ENCODE results near the gene RRP9.

RRP9 gene

DNA sequence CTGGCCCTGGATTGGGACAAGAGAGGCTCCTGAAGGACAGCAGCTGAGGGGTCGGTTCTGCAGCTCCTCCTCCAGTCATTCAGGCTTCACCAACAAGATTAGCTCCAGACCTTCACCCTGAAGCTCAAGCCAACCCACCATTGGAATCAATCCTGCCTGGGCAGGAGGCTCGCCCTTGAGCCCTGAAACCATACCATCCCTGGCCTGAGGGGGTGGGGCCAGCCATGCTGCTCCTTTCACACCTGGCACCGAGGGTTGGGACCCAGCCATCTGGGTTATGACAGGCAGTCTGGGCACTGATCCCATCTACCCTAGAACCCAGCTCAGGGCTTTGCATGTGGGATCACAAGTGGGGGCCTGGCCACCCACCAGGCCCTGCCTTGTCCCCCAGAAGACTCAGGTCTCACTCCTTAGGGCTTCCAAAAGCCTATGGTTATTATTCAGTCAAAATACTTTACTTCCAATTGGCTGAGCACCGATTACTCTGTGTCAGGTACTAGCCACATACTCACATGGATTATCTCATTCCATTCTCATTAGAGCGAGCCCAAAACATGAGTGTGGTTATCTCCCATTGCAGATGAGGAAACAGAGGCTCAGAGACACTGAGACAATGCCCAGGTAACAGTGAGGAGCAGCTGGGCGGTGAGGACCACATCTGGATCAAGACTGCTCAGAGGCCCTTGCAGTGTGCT lies 29.0 kb upstream of the RRP9 start:
- DNase-seq: no peak

DNA sequence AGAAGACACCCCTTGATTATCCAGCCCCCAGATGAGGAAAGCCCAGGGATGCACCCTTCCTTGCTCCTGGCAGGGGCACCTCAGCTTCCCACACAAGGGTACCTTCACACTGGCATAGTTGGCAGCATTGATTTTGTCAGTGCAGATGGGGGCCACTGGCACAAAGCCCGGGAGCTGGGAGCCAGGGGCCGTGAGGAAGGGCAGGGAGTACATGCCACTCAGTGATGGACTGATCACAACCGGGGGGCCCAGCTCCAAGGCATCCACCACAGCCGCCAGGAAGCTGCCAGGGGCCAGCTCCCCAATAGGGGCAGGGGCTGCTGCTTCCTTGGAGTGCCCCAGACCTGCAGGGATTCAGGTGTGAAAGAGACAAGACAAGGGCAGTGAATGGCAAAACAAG lies 28.1 kb upstream of the RRP9 start:
- DNase-seq: no peak

DNA sequence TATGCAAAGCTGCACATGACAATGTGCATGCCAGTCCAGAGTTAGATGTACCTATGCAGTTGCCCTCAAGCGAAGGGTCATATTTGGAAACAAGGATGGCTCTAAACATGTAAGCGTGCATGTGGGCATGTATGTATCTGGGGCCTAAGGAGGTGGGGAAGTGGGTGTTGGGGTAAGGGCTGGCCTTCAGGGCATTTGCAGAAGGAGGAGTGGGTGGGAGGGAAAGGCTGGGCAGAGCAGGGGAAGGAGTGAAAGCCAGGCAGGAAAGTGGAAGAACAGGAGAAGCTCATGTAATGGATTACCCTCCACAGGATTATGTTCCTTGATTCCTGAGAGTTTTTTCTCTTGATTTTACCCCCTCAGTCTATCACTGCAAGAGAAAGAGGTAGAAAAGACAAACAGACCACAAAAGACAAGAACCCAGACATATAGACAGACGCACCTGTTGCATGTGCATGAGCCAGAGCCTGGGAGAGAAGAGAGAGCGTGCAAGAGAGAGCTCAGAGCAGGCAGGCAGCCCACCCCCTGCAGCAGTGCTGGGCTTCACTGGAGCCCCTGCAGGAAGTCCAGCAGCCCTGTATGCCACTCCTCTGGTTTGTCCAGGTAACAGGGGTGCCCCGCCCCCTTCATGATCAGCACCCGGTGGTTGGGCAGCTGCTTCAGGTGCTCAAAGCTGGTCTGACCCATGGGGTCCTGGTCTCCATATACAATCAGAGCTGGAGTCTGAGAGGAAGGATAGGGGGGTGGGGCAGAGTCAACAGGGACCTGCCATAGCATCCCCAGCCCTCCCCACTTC lies 27.4 kb upstream of the RRP9 start:
- DNase-seq: no peak

DNA sequence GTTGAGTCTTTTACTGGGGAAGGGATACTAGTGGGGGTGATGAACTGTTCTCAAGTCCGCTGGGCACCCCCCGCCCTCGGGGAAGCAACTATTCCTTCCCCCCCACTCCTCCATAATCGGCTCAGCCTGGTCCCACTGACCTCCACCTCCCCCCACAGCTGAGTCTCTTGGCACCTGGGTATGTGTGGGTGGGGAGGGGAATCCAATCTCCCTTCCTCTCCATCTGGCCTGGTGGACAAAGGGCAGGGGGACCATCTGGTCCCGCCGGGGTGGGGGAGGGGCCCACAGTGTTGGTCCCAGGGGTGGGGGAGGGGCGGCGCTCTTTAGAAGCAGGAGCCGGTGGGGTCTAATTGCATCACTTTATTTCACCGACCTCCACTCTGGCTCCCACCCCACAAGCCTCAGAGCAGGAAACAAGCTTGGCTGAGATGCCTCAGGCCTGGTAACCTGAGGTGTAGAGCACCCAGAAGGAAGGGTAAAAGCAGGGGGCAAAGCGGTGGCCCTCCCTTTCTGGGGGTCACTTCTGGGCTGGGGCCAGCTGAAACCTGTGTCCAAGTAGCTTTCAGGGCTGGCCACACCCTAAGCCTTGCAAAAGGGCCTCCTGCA lies 26.6 kb upstream of the RRP9 start:
- DNase-seq: no peak

DNA sequence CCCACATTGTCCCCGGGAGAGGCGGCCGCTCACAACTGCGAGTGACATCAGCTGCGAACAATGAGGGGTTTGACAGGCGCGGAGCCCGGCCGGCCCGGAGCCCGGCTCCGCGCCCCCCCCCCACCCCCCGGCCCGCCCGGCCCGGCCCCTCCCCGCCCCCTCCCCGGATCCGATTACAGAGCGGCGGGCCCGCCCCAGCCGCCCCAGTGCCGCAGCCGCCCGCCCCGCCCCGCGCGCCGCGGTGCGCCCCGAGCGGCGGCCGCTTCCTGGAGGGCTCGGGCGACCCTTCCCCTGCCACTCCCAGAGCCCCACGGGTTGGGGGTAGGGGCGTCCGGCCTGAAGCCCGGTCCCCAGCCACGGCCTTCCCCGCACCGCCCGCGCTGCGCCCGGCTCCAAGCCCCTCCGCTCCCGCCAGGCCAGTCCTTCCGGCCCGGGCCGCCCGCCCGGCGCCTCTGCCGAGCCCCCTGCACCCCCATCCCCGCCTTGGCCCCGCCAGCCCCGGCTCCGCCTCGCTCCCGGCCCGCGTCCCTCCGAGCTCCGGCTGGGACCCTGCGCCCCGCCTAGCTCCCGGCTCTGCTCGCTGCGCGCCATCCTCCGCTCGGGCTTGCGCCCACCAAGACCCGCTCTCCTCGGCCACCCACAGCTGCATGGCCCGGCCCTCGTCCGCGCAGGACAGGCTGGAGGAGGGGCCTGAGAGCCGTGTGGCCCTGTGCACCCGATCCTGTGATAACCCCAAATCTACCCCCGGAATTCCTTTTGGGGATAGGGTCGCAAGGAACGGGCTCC lies 25.9 kb upstream of the RRP9 start, which contains the start of gene PCBP4:
TSS of gene PCBP4 (minus strand) at position 71 of the 786 bp plus-strand sequence. CDS start 6,214 bp downstream, outside the sequence.
- DNase-seq: peak in 2 of 4 experiments; percentile 17 to 40

DNA sequence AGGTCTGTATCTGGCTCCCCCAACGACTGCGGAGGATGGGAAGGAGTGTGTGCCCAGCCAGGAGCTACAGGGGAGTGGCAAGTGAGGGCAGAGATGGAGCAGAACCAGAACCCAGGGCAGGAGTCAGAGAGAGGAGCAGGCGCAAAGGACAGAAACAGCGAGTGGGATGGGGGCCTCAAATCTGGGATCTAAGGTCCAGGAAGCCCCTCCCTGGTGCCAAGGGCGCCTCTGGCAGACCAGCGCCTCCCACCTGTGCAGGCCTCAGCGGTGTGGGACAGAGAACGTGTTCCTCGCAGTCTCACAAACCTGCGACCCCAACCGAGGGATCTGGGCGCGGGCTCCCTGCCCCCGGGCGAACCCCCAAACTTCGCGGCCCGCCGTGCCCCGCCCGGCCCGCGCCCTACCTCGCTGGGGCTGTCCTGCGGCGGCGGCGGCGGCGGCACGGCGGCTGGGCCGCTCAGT lies 25.2 kb upstream of the RRP9 start:
- peak in 1 of 4 experiments; percentile 57 for DNase-seq

DNA sequence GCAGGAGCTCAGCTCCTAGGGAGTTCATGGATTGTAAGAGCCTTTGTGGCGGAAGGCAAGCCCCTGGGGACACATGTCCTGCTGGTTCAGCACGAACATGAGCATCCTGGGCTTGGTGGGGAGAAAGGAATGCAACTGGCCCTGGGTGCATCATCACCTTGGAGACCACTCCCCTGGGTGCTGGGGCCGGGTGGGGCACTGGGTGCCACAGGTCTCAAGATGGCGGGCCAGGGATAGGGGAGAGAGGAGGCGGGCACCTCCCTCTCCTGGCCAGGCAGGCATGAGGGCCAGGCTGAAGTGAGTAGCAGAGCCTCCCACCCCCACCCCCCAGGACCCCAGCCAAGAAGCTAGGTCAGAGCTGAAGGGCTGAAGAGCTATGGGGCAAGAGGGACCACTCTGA lies 24.8 kb upstream of the RRP9 start:
- DNase-seq: no peak

DNA sequence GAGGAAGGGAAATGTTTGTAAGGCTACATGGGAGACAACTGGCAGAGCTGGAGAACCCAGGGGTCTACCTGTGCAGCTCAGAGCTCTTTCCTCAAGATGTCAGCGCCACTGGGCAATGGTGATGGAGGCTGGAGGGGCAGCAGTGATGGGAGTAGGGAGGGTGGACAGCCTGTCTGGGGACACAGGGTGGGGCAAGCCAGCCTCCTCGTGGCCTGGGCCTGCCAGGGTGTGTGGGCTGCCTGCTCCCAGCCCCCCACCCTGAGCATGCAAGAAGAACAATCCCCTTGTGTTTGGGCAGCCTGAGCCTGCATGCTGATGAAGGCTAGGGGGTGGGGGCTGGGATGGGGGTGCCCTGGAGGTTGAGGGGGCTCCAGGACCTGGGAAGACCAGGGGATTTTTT lies 24.3 kb upstream of the RRP9 start:
- no peak for DNase-seq

DNA sequence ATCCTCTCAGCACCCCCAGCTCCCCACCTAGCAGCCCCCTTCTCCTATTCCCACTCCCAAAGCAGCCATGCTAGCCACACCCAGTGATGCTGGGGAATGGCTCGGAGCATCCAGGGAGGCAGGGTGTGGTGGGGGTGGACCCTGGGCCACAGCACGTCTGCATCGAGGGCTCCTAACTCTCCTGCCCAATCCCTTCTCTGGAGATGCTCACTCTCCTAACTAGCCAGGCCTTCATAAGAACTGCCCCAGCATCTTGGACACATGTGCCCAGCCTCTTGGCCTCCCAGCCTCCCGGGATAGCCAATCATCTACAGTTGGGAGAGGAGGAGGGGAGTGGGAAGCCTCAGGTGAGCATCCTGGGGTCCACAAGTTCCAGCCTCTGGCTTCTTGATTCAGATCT lies 22.8 kb upstream of the RRP9 start:
- DNase-seq: no peak

DNA sequence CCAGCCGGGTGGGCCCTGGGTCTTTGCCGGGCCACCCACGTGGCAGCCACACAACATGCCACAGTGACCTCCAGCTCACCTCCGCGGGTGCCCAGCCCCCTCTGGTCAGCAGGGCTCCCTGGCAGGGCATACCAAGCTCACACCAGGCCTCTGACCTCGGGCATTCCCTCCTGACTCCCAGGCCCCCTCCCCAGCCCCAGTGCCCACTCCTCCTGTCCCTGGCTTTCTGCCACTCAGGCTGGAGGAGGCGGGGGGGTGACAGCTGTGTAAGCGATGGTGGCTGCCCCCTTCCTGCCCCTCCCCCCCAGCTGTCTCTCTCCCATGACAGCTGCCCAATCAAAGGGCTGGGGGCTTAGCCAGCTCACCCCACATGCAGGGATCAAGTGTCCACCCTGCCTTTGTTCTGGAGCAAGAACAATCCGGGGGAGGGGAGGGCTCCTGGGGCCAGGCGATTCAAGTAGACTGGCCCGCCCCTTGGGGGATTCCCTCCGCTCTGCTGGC lies 22.3 kb upstream of the RRP9 start:
- DNase-seq: no peak

DNA sequence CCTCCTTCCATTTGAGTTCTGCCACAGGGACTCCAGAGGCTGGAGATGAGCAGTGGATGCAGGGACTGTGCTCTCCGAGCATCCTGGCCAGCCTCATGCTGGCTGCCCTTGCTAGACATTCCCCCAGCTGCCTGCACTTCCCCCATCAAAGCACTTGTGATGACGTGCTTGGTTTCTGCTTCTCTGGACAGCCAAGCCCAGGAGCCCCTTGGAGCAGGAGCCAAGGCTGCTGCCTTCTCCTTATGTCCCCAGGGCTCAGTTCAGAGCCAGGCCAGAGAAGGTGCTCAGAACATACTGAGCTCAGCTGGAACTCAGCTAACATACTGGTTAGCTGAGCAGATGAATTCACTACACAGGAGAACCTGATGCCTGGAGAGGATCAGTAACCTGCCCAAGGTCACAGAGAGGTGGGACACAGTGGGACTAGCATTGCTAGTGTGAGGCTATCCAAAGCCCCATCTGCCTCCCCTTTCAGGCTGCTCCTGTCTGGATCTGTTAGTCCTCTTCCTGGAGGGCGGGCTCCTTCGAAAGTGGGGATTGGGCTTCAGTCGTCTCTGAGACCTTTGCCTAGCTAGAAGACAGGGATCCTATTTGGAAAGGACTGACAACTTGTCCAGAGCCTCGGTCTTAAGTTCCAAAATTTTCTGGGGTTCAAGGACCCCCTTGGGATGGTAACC lies 21.3 kb upstream of the RRP9 start:
- DNase-seq: no peak

DNA sequence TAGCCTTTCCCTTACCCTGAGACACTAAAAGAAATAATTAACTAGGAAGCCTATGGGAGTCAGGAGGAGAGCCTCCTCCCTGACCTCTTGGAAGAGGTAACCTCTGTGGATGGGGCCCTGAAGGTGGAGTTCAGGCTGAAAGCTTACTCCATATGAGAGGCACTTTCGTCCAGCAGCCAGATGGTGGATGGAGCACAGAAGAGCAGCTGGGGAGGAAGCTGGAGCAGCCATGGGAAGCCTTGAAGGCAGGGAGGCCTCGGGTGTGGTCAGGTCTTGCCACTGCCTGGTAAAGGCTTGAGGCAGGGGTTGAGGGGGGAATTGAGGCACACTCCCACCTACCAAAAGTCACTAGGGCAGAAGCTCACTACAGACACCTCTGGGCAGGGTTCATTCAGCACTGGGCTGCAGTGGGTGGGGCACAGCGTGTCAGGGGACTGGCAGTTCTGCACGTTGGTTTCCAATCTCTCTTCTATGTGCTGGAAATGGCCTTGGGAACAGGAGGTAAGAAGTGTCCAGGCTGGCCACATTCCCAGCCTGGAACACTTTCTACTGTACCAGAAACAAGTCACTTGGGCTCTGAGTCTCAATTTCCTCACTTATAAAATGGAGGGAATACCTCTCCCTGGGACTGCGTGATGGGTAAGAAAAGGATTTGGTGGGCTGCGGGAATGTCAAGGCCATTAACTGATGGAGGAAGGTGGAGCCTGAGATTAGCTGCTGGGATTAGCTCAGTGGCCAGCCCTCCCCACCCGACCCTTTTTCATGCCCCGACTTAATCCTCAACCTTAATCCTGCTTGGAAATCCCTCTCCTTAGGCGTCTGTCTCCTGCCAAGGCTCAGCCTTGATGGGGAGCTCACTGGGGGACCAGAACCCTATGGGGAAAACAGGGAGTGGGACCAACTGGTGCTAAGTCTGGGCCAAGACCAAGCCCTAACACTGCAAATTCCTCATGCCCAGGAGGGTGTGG lies 20.2 kb upstream of the RRP9 start:
- no peak for DNase-seq

DNA sequence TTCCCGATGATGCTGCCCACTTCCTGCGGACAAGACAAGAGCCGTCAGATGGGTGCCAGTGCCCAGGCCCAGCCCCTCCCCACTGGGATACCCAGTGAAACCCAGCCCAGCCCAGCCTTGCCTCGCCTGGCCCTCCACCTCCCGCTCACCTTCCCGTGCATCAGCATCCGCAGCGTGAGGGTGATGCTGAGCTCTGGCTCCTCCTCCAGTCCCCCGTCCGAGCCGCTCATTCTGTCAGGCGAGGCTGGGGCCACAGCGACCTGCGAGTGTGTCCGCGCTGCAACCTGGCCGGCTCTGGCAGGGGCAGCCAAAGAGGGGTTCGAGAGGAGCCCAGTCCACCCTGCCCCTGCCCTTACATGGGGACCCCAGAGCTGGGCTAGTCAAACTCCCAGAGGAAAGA lies 19.3 kb upstream of the RRP9 start:
- no peak for DNase-seq

DNA sequence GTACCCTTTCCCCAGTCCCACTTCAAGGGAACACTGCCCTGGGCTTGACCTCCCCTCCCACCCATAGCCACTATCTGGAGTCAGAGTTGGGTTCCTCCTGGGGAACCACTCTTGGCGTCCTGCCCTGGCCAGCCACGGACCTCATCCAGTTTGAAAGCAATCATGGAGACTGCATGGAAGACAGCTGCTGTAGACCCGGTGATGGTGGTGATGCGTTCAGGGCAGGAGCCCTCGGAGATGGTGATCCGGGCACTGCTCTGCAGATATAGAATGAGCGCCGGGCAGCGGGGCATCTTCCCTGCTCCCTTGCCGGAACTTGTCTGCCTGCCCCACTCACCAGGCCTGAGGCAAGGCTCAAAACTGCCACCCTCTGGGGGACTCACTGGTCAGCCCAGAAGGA lies 18.7 kb upstream of the RRP9 start:
- DNase-seq: no peak

DNA sequence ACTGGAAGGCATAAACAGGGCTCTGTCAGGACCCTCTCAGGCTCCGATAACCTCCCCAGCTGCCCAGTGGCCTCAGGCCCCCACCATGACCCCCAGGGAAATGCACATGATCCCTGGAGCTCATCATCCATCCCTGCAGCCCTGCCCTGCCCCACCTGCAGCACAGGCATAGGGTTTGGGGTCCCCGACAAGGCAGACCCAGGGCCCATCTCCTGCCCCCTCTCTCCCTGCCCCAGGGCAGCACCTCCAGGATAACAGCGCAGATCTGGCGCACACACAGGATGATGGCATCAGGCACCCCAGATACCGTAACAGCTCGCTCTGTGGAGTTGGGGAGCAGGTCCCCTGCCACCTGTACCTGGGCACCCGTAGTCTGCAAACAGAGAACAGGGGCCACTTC lies 17.9 kb upstream of the RRP9 start:
- DNase-seq: no peak

DNA sequence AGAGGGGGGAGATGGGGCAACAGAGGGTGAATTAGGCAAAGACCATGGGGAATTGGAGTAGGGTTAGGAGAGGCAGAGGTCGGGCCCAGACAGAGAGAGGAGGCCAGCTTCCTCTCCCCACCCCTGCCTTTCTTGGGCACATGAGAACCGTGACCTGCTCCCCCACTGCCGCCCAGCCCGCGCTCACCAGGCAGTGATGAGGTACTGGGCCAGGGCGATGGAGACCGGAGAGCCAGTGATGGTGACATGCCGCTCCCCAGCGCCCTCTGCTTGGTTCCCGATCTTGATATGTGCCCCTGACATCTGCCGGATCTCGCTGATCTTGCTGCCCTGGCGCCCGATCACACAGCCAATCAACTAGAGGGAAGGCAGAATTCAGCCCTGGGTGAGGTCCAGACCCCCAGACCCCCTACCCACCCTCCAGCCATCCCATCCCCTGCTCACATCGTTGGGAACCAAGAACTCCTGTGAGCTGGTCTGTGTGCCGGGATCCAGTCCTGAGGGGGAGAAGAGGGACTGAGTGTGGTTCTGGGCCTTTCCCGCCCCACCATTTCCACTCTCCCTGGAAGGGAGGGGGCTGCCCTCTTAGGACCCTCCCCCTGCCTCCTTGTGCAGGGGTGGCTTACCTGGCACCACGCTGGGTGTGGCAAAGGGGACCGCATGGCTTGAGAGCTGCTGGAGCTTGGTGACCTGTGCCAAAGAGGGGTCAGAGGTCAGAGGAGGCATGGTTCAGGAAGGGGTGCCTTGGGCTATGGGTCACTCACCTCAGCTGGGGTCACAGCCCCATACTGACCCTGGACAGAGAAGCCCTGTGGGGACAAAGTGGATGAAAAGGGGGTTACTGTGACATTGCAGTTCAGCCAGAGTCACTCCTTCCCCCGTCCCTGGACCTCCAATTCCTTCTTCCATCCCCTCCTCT lies 17.2 kb upstream of the RRP9 start:
- no peak for DNase-seq

DNA sequence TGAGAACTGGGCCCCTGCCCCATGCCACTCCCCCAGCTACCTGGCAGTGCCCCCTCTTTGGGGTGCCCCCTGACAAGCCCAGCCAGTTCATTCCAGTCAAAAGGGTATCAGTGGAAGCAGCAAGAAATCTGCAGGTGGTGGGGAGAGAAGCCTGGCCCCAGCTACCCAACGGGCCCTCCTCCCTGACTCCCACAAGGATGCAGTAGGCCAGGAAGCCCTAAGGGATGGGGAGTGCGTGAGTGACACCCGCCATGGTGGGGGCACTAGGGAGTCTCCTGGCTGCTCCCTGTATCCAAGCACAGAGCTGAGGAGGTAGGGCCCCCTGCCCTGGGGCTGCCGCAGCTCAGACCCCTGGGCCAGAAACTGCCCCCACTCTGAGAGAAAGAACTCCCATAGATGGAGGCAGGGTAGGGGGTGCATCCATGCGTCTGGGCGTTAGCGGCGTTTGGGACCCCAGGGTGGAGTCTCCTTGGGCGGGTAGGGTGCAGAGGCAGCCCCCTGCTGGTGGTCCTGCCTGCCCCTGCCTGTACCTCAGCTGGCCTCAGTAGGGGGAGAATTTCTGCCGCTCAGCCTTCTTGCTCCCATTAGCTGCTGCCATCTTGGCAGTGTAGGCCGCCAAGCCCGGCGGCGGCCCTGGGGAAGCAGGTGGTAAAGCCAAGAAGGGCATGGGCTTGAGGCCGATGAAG lies 16.0 kb upstream of the RRP9 start:
- no peak for DNase-seq

DNA sequence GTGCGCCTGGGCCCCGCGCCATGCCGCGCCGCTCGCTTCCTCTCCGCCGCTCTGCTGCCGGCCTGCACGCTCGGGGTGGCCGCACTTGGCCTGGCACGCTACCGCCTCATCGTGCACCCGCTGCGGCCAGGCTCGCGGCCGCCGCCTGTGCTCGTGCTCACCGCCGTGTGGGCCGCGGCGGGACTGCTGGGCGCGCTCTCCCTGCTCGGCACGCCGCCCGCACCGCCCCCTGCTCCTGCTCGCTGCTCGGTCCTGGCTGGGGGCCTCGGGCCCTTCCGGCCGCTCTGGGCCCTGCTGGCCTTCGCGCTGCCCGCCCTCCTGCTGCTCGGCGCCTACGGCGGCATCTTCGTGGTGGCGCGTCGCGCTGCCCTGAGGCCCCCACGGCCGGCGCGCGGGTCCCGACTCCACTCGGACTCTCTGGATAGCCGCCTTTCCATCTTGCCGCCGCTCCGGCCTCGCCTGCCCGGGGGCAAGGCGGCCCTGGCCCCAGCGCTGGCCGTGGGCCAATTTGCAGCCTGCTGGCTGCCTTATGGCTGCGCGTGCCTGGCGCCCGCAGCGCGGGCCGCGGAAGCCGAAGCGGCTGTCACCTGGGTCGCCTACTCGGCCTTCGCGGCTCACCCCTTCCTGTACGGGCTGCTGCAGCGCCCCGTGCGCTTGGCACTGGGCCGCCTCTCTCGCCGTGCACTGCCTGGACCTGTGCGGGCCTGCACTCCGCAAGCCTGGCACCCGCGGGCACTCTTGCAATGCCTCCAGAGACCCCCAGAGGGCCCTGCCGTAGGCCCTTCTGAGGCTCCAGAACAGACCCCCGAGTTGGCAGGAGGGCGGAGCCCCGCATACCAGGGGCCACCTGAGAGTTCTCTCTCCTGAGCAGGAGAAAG lies 14.4 kb upstream of the RRP9 start:
- peak; percentile 39 to 73 (median 54) for DNase-seq
